ENCODE data around the gene PRTG. TPM values are rescaled to one million over a fixed set of nuclear protein-coding genes. Genes with fewer than 3 reads are reported as not detected.
A peak's percentile ranks its signal among the peaks of the same experiment; 100 is the strongest.

Gene PRTG
- total and polyA plus RNA-seq, 2 donors (not counting 3 experiments of a cell fraction or from before 2014, with no cell fraction given): 3.4 to 12.4 TPM

GRCh38 chr15:55774113-55774970, 31.4 kb upstream of the PRTG start:
- DNase-seq (ENCODE audit: low read depth, low spot score) (peak; percentile 44), FAIRE-seq (peak; percentile 68)
- dilution Hi-C loops (cut with MboI; ENCODE audit: extremely low pct_ligation_motif_present, low sequenced_read_pairs): no loop called here
- Histone ChIP-seq H3K36me3 (ENCODE audit: control insufficient read depth in 2 of 2, extremely low read depth in 1 of 2, insufficient read depth in 2 of 2, low read length in 2 of 2) (no peaks in the 10 kb centered on the region), H3K4me2 (ENCODE audit: insufficient read depth, low read length) (no peak overlapping the region), H3K27me3 (ENCODE audit: control insufficient read depth in 2 of 2, insufficient read depth in 2 of 2, low read length in 2 of 2) (peaks cover 5% of the 10 kb centered on the region in 2 experiments), H3K79me2 (ENCODE audit: control insufficient read depth, insufficient read depth, low read length) (no peaks in the 10 kb centered on the region), H3K4me3 (replicated peaks in 1 of 3; ENCODE audit: insufficient read depth in 1 of 3, low read depth in 1 of 3, low read length in 3 of 3) (no peak overlapping the region), H3K27ac (ENCODE audit: insufficient read depth, low read depth, low read length) (no peak overlapping the region), H4K20me1 (replicated peaks; ENCODE audit: control insufficient read depth, extremely low read depth, insufficient read depth, low read length) (no peaks in the 10 kb centered on the region), H2AFZ (ENCODE audit: low read depth, low read length) (peak overlapping the region; percentile 51), H3K4me1 (ENCODE audit: control insufficient read depth, extremely low read depth, insufficient read depth, low read length) (no peaks in the 10 kb centered on the region), H3K9me3 (replicated peaks; ENCODE audit: control insufficient read depth, insufficient read depth, low read length) (no peaks in the 10 kb centered on the region), H3K9ac (replicated peaks; ENCODE audit: extremely low read depth, insufficient read depth, low read length) (no peak overlapping the region), H3K9me1 (replicated peaks; ENCODE audit: control insufficient read depth, extremely low read depth, insufficient read depth, low read length) (no peaks in the 10 kb centered on the region)
- TF ChIP-seq CTCF (IDR thresholded peaks at IDR 0.05; ENCODE audit: extremely low read depth in 1 of 2, insufficient read depth in 1 of 2, low read depth in 1 of 2, low read length in 2 of 2) (peak; percentile 55 to 65), POLR2A (IDR thresholded peaks at IDR 0.05; ENCODE audit: low read depth, low read length) (no peak)
- BruUV-seq (replicated peaks): no TSS peak
- CTCF ChIA-PET: interaction anchor here (0.6 to 4.4 kb wide), 29 partner anchors 9 to 280 kb away, joined by 3 to 40 read pairs (median 5); no protein-coding TSS in a partner anchor
- POLR2A ChIA-PET: no interaction called here
- intact Hi-C loops (cut with micrococcal nuclease): no loop called here

DNA sequence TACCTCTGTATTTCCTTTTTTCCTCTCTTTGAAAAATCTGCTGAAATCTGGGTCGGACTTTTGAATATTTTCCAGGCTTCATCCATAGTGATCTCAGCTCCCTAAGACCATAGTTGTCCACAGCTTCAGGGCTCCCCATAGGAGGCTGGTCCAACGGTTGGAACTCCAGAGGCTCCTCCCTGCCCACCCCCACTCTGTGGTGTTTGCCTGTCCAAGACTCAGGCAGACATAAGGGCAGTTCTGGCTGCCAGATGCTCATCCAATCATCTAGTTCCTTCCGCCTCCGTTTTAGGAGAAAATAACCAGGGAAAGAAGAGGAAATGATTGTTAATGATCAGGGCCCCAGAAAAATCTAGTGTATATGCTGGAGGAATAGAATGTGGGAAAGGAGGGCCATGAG, 27.9 kb upstream of the PRTG start:
- no peak for FAIRE-seq
- no peak overlapping the region for H3K9ac ChIP-seq (replicated peaks; ENCODE audit: extremely low read depth, insufficient read depth, low read length)
- H3K36me3 ChIP-seq (ENCODE audit: control insufficient read depth in 2 of 2, extremely low read depth in 1 of 2, insufficient read depth in 2 of 2, low read length in 2 of 2): no peaks in the 10 kb centered on the region
- CTCF ChIA-PET: interaction anchor here (4.4 kb wide), 1 partner anchor 13 kb away, joined by 37 read pairs; no protein-coding TSS in a partner anchor
- no peak overlapping the region for H3K4me3 ChIP-seq (replicated peaks in 1 of 3; ENCODE audit: insufficient read depth in 1 of 3, low read depth in 1 of 3, low read length in 3 of 3)
- BruUV-seq (replicated peaks): no TSS peak
- no peak overlapping the region for H3K4me2 ChIP-seq (ENCODE audit: insufficient read depth, low read length)
- H3K27ac ChIP-seq (ENCODE audit: insufficient read depth, low read depth, low read length): no peak overlapping the region
- H3K27me3 ChIP-seq (ENCODE audit: control insufficient read depth in 2 of 2, insufficient read depth in 2 of 2, low read length in 2 of 2): peaks cover 2 to 3% of the 10 kb centered on the region in 2 experiments
- no peaks in the 10 kb centered on the region for H3K9me3 ChIP-seq (replicated peaks; ENCODE audit: control insufficient read depth, insufficient read depth, low read length)
- TF ChIP-seq FOS (IDR thresholded peaks at IDR 0.05; ENCODE audit: borderline replicate concordance, insufficient read depth, low read length): no peak
- no peak for TF ChIP-seq JUN (IDR thresholded peaks at IDR 0.05; ENCODE audit: borderline replicate concordance, insufficient read depth, insufficient read length, low read depth)
- no peak for TF ChIP-seq POLR2A (IDR thresholded peaks at IDR 0.05; ENCODE audit: low read depth, low read length)
- no peak for TF ChIP-seq CTCF (IDR thresholded peaks at IDR 0.05; ENCODE audit: extremely low read depth in 1 of 2, insufficient read depth in 1 of 2, low read depth in 1 of 2, low read length in 2 of 2)
- no peak for TF ChIP-seq EZH2 (IDR thresholded peaks at IDR 0.05; ENCODE audit: borderline replicate concordance, low read depth, low read length, severe bottlenecking)
- no peak for TF ChIP-seq POLR2AphosphoS5 (IDR thresholded peaks at IDR 0.05; ENCODE audit: insufficient read depth, low read depth, low read length)
- TF ChIP-seq MYC (IDR thresholded peaks at IDR 0.05; ENCODE audit: low read depth, low read length): no peak
- no peak for TF ChIP-seq MAX (IDR thresholded peaks at IDR 0.05; ENCODE audit: insufficient read depth, insufficient read length)
- dilution Hi-C loops (cut with MboI; ENCODE audit: extremely low pct_ligation_motif_present, low sequenced_read_pairs) (no loop called here), intact Hi-C loops (cut with micrococcal nuclease) (no loop called here)
- H3K4me1 ChIP-seq (ENCODE audit: control insufficient read depth, extremely low read depth, insufficient read depth, low read length): no peaks in the 10 kb centered on the region
- no peaks in the 10 kb centered on the region for H3K79me2 ChIP-seq (ENCODE audit: control insufficient read depth, insufficient read depth, low read length)
- no peaks in the 10 kb centered on the region for H4K20me1 ChIP-seq (replicated peaks; ENCODE audit: control insufficient read depth, extremely low read depth, insufficient read depth, low read length)
- DNase-seq (ENCODE audit: low read depth, low spot score): no peak
- POLR2A ChIA-PET: no interaction called here
- no peak overlapping the region for H2AFZ ChIP-seq (ENCODE audit: low read depth, low read length)
- H3K9me1 ChIP-seq (replicated peaks; ENCODE audit: control insufficient read depth, extremely low read depth, insufficient read depth, low read length): no peaks in the 10 kb centered on the region

Data from endothelial cell of umbilical vein (primary cell).